H1 (cell line): ENCODE data around the gene LYPD6B. TPM values are rescaled to one million over a fixed set of nuclear protein-coding genes. Genes with fewer than 3 reads are reported as not detected.

Experiments used
- CTCF ChIA-PET: fragments of 300-600 bp; sonication (Branson Sonifier 250); formaldehyde crosslinking; loops from one replicate; lab custom pipeline; 2021; ENCODE audit not compliant: partially characterized antibody; lab: Charles Lee
- POLR2A ChIA-PET: fragments of 300-600 bp; sonication (Branson Sonifier 250); formaldehyde crosslinking; loops from one replicate; lab custom pipeline; 2021; ENCODE audit warnings: inconsistent platforms; ENCODE audit not compliant: partially characterized antibody; lab: Charles Lee
- DNase-seq, 2 experiments: peaks; one replicate each; pipeline versions ENCODE4 v3.0.0 to v3.0.0-alpha.2; 2010 to 2022; ENCODE audit warnings: low spot score in 2 of 2, low read depth in 1 of 2, mixed read lengths in 1 of 2
- FAIRE-seq: peaks from 2 replicates; lab custom pipeline; 2011; peaks lifted over from hg19 to GRCh38; lab: Jason Lieb, UNC
- H2AFZ ChIP-seq: 2 replicates; pipeline ENCODE4 v1.8.1; 2012; ENCODE audit warnings: low read length, inconsistent platforms
- H2AK5ac ChIP-seq: 2 replicates; pipeline ENCODE4 v1.6.1; 2013; ENCODE audit warnings: low read depth, low read length
- H2BK120ac ChIP-seq: replicated peaks from 2 replicates; pipeline ENCODE3; 2013; ENCODE audit warnings: low read depth, low read length, inconsistent platforms
- H2BK12ac ChIP-seq: 2 replicates; pipeline ENCODE4 v1.6.1; 2013; ENCODE audit warnings: low read depth, low read length
- H2BK15ac ChIP-seq: 2 replicates; pipeline ENCODE4 v1.6.1; 2013; ENCODE audit warnings: low read length
- H2BK20ac ChIP-seq: 2 replicates; pipeline ENCODE4 v1.6.1; 2013; ENCODE audit warnings: low read length
- H2BK5ac ChIP-seq: 2 replicates; pipeline ENCODE4 v1.6.1; 2013; ENCODE audit warnings: low read depth, low read length
- H3K14ac ChIP-seq: 2 replicates; pipeline ENCODE4 v1.6.1; 2013; ENCODE audit warnings: inconsistent platforms; ENCODE audit not compliant: insufficient read length
- H3K18ac ChIP-seq: 2 replicates; pipeline ENCODE4 v1.6.1; 2013; ENCODE audit warnings: low read length; ENCODE audit errors: extremely low read depth
- H3K23ac ChIP-seq: 2 replicates; pipeline ENCODE4 v1.6.1; 2013; ENCODE audit warnings: inconsistent platforms; ENCODE audit not compliant: insufficient read length
- H3K23me2 ChIP-seq: 2 replicates; pipeline ENCODE4 v1.6.1; 2013; ENCODE audit warnings: low read depth, low read length
- H3K27ac ChIP-seq: 2 replicates; pipeline ENCODE4 v1.6.1; 2011; ENCODE audit warnings: low read depth, low read length, inconsistent platforms
- H3K27me3 ChIP-seq, 4 experiments: replicated peaks in 1 of 4; 1 replicate in 1 of 4; 2 replicates in 3 of 4; pipeline versions ENCODE4 v1.6.1 to v1.8.1; 2011 to 2013; ENCODE audit warnings: low read length in 3 of 4, mild to moderate bottlenecking in 3 of 4, inconsistent platforms in 2 of 4, mixed read lengths in 2 of 4, moderate library complexity in 1 of 4; ENCODE audit not compliant: control insufficient read depth in 3 of 4, insufficient read depth in 3 of 4; ENCODE audit errors: extremely low read depth in 1 of 4
- H3K36me3 ChIP-seq, 4 experiments: 2 replicates each; pipeline versions ENCODE4 v1.6.1 to v1.8.1; 2011 to 2013; ENCODE audit warnings: mild to moderate bottlenecking in 4 of 4, low read length in 3 of 4, moderate library complexity in 2 of 4, control low read depth in 1 of 4, inconsistent platforms in 1 of 4; ENCODE audit not compliant: insufficient read depth in 4 of 4, control insufficient read depth in 2 of 4
- H3K4ac ChIP-seq: replicated peaks from 2 replicates; pipeline ENCODE3; 2013; ENCODE audit warnings: low read length, low read depth, mixed read lengths, inconsistent platforms; ENCODE audit not compliant: insufficient read length
- H3K4me1 ChIP-seq, 4 experiments: replicated peaks in 1 of 4; 1 replicate in 1 of 4; 2 replicates in 3 of 4; pipeline versions ENCODE4 v1.6.1 to v1.8.1; 2011 to 2013; ENCODE audit warnings: low read length in 3 of 4, inconsistent platforms in 2 of 4, mixed read lengths in 1 of 4; ENCODE audit not compliant: insufficient read depth in 4 of 4, control insufficient read depth in 3 of 4
- H3K4me2 ChIP-seq, 2 experiments: 2 replicates each; pipeline versions ENCODE4 v1.6.1 to v1.8.1; 2011 to 2013; ENCODE audit warnings: low read depth in 2 of 2, low read length in 2 of 2, control low read depth in 1 of 2, inconsistent platforms in 1 of 2, mild to moderate bottlenecking in 1 of 2; ENCODE audit not compliant: insufficient read depth in 1 of 2
- H3K4me3 ChIP-seq, 4 experiments: fragments of 200-600, 300-600 bp in 1 of 4; sonication (generic), shearing (Covaris generic), sonication (Bioruptor Twin) in 1 of 4; 2 replicates each; pipeline versions ENCODE4 v1.5.1 to v1.8.1; 2011 to 2016; ENCODE audit warnings: low read length in 4 of 4, low read depth in 3 of 4, control low read depth in 2 of 4, inconsistent platforms in 2 of 4, mild to moderate bottlenecking in 2 of 4, mixed read lengths in 1 of 4, moderate library complexity in 1 of 4; ENCODE audit not compliant: insufficient read depth in 2 of 4; ENCODE audit errors: extremely low read depth in 1 of 4
- H3K56ac ChIP-seq: replicated peaks from 2 replicates; pipeline ENCODE3; 2013; ENCODE audit warnings: low read depth, mild to moderate bottlenecking, mixed read lengths, low read length, inconsistent platforms; ENCODE audit not compliant: insufficient read length
- H3K79me1 ChIP-seq: 2 replicates; pipeline ENCODE4 v1.6.1; 2013; ENCODE audit warnings: low read depth, low read length, control low read depth
- H3K79me2 ChIP-seq, 2 experiments: 2 replicates each; pipeline versions ENCODE4 v1.6.1 to v1.8.1; 2012 to 2013; ENCODE audit warnings: low read length in 2 of 2, mild to moderate bottlenecking in 2 of 2, inconsistent platforms in 1 of 2; ENCODE audit not compliant: insufficient read depth in 2 of 2, control insufficient read depth in 1 of 2
- H3K9ac ChIP-seq, 4 experiments: replicated peaks in 1 of 4; 1 replicate in 1 of 4; 2 replicates in 3 of 4; pipeline versions ENCODE4 v1.6.1 to v1.8.1; 2011 to 2013; ENCODE audit warnings: low read depth in 3 of 4, low read length in 3 of 4, control low read depth in 2 of 4, mild to moderate bottlenecking in 2 of 4, moderate library complexity in 2 of 4, inconsistent platforms in 1 of 4; ENCODE audit errors: extremely low read depth in 1 of 4
- H3K9me3 ChIP-seq, 2 experiments: 2 replicates each; pipeline versions ENCODE4 v1.6.1 to v1.8.1; 2012 to 2013; ENCODE audit warnings: mild to moderate bottlenecking in 2 of 2, moderate library complexity in 2 of 2, control low read depth in 1 of 2, inconsistent platforms in 1 of 2, low read depth in 1 of 2, low read length in 1 of 2, mixed read lengths in 1 of 2; ENCODE audit not compliant: insufficient read depth in 2 of 2
- H4K20me1 ChIP-seq, 2 experiments: replicated peaks in 1 of 2; 2 replicates each; pipeline versions ENCODE3 to v1.8.1; 2011 to 2013; ENCODE audit warnings: inconsistent platforms in 2 of 2, low read length in 2 of 2, mild to moderate bottlenecking in 1 of 2; ENCODE audit not compliant: insufficient read depth in 2 of 2, control insufficient read depth in 1 of 2
- H4K5ac ChIP-seq: 2 replicates; pipeline ENCODE4 v1.6.1; 2013; ENCODE audit warnings: low read length, low read depth, mixed read lengths, inconsistent platforms; ENCODE audit not compliant: insufficient read length
- H4K8ac ChIP-seq: 2 replicates; pipeline ENCODE4 v1.8.0; 2013; ENCODE audit warnings: mild to moderate bottlenecking, moderate library complexity, low read length, inconsistent platforms; ENCODE audit not compliant: insufficient read depth; ENCODE audit errors: extremely low read depth
- H4K91ac ChIP-seq: replicated peaks from 2 replicates; pipeline ENCODE3; 2013; ENCODE audit warnings: low read length, mixed read lengths, inconsistent platforms; ENCODE audit not compliant: insufficient read length
- KDM1A ChIP-seq: fragments of 200-600, 300-600 bp; sonication (generic); IDR thresholded peaks from 2 replicates; pipeline ENCODE4 v1.7.1; 2016; ENCODE audit warnings: mild to moderate bottlenecking, low read length, borderline replicate concordance
- KDM5A ChIP-seq: fragments of 200-600 bp; IDR thresholded peaks from 2 replicates; pipeline ENCODE4 v1.7.1; 2012; ENCODE audit warnings: mild to moderate bottlenecking, low read length, inconsistent platforms, mixed read lengths
- WGBS, 2 experiments: shearing (Covaris generic) in 1 of 2; methylation state at CpG; one replicate each; pipeline versions ENCODE4 v1.1.6 to v1.1.7; 2013 to 2015; ENCODE audit warnings: low lambda C conversion rate in 2 of 2, mixed read lengths in 2 of 2, inconsistent platforms in 1 of 2, low coverage in 1 of 2, missing lambda C conversion rate in 1 of 2; ENCODE audit not compliant: insufficient replicate concordance in 2 of 2, insufficient coverage in 1 of 2, insufficient read length in 1 of 2; ENCODE audit errors: extremely low coverage in 1 of 2, missing lambda C conversion rate in 1 of 2; 5-methylcytosine and 5-hydroxymethylcytosine counted together
- polyA plus RNA-seq, 7 experiments: library from polyadenylated mRNA; depleted of rRNA in 3 of 7; stranded (reverse) in 5 of 7; unstranded in 2 of 7; fragments of >200 nt in 5 of 7; fragments of 200-250 nt in 2 of 7; gene quantifications; 1 replicate in 5 of 7; 2 replicates in 1 of 7; 4 replicates in 1 of 7; pipeline versions ENCODE4 v1.2.1 to v1.2.3, GENCODE V29; 2011 to 2013; ENCODE audit warnings: missing spikeins in 2 of 7, mixed read lengths in 2 of 7
- total RNA-seq: library from RNA; stranded (reverse); fragmentation: NEBNext Ultra II Directional; extraction: Animal tissue kit (Norgen Biotek cat#: 25700); gene quantifications from 2 replicates; pipeline ENCODE4 v1.2.1, GENCODE V29; 2021

Gene LYPD6B
- total and polyA plus RNA-seq, 2 of the 8 experiments (the other 6 are each of a cell fraction or from before 2014, with no cell fraction given): 2.2 to 3.5 TPM

DNA sequence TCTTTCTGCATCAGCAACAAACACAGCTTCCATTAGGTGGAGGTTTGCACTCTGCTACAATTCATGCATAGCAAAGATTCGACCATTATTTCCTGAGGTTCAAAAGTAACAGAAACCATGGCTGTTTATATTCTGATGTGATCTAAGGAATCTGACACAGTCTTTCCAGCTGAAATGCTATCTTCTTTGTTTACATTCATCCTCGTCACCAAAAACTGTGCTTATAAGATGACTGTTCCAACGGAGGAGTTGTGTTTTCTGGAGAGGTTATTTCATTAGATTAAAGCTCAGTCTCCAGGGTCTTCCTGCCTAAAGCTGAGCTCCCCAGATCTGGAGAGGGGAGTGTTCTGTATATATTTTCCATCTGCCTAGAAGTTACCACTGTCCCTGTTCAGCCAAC is 45.1 kb upstream of the LYPD6B start:
- H3K27me3 ChIP-seq: no peaks in the 10 kb centered on the region
- no peak overlapping the region for H2AFZ ChIP-seq
- H4K91ac ChIP-seq: no peak overlapping the region
- H3K14ac ChIP-seq: no peak overlapping the region
- H4K8ac ChIP-seq: no peak overlapping the region
- CTCF ChIA-PET: interaction anchor here (0.6 to 1.9 kb wide), 6 partner anchors 12 to 1159 kb away, joined by 3 to 5 read pairs (median 3); no protein-coding TSS in a partner anchor
- H3K4me1 ChIP-seq: peaks cover 0 to 3% (median 3%) of the 10 kb centered on the region in 4 experiments; a peak in 3 of 7 replicates
- DNase-seq (no peak), FAIRE-seq (no peak)
- H3K36me3 ChIP-seq: peaks cover 4 to 28% (median 17%) of the 10 kb centered on the region in 4 experiments
- no peaks in the 10 kb centered on the region for H3K79me1 ChIP-seq
- H3K27ac ChIP-seq: no peak overlapping the region
- H2BK120ac ChIP-seq: no peak overlapping the region
- POLR2A ChIA-PET: no interaction called here
- H2BK20ac ChIP-seq: no peak overlapping the region
- no peak overlapping the region for H3K4me2 ChIP-seq
- no peak overlapping the region for H3K18ac ChIP-seq
- H4K20me1 ChIP-seq: no peaks in the 10 kb centered on the region
- no peaks in the 10 kb centered on the region for H3K9me3 ChIP-seq
- TF ChIP-seq KDM5A (no peak), KDM1A (no peak)
- no peak overlapping the region for H3K56ac ChIP-seq
- H3K4me3 ChIP-seq: no peak overlapping the region
- H3K79me2 ChIP-seq: no peaks in the 10 kb centered on the region
- no peak overlapping the region for H4K5ac ChIP-seq
- no peaks in the 10 kb centered on the region for H3K23me2 ChIP-seq
- H3K9ac ChIP-seq: no peak overlapping the region
- H2BK12ac ChIP-seq: no peak overlapping the region
- no peak overlapping the region for H3K4ac ChIP-seq
- WGBS, 2 experiments: 90% methylated on average over 3 of the region's 3 CpGs; no CpG with 5 or more reads in 1 of the 2 experiments
- H2BK15ac ChIP-seq: no peak overlapping the region
- no peak overlapping the region for H2BK5ac ChIP-seq
- H3K23ac ChIP-seq: no peak overlapping the region
- no peak overlapping the region for H2AK5ac ChIP-seq
